Adrenal gland (tissue), 5 donors: ENCODE data around the gene TMEM134.

Source experiments
- CTCF ChIP-seq, 6 experiments: fragments of 450-650 bp in 4 of 6; fragments of 200-600 bp in 2 of 6; sonication (generic) in 1 of 6; IDR thresholded peaks; 1 replicate in 5 of 6; 2 replicates in 1 of 6; pipeline versions ENCODE4 v1.5.1 to v1.8.0; 2016 to 2021; ENCODE audit warnings: antibody characterized with exemption in 6 of 6, mild to moderate bottlenecking in 2 of 6, moderate library complexity in 1 of 6
- POLR2A ChIP-seq, 2 donors: fragments of 450-650 bp; IDR thresholded peaks; one replicate each; pipeline ENCODE4 v1.6.1; 2017; ENCODE audit warnings: antibody characterized with exemption in 2 of 2, mild to moderate bottlenecking in 2 of 2, moderate library complexity in 1 of 2
- donor health status: DM: no; HTN: no; CAD: no.

- TF ChIP-seq CTCF (IDR thresholded peaks at IDR 0.05) (peak in 1 of 6 experiments; percentile 2), POLR2A (IDR thresholded peaks at IDR 0.05) (no peak)
Observed at GRCh38 chr11:67439321-67440228, 29.5 kb downstream of the TMEM134 start.
